HepG2 (cell line): ENCODE data around the gene ERP27. TPM values are rescaled to one million over a fixed set of nuclear protein-coding genes. Genes with fewer than 3 reads are reported as not detected.

ENCODE experiments used
- ATAC-seq: fragments of 200-7000 bp; cut with Tn5 transposase; 3 replicates; pipeline ENCODE4 v1.9.1; 2020; ENCODE audit warnings: mild to moderate bottlenecking, moderate library complexity
- BruUV-seq: library from RNA; stranded (reverse); fragments of 400-500 nt; replicated peaks from 2 replicates; lab custom pipeline; 2021; lab: Mats Ljungman, UMichigan
- CTCF ChIA-PET: fragments of 300-600 bp; formaldehyde crosslinking; extraction: SDS; loops from one replicate; lab custom pipeline; 2021; ENCODE audit warnings: low total read pairs, inconsistent platforms, low intra/inter-chr PET ratio; lab: Yijun Ruan, JAX
- POLR2A ChIA-PET: fragments of 350-600 bp; sonication (Branson Sonifier 250); formaldehyde crosslinking; loops from one replicate; lab custom pipeline; 2020; ENCODE audit warnings: antibody characterized with exemption, inconsistent platforms; lab: Yijun Ruan, JAX
- DNase-seq: peaks from one replicate; pipeline ENCODE4 v3.0.0-alpha.2; 2015; ENCODE audit warnings: low spot score
- FAIRE-seq: peaks from 3 replicates; lab custom pipeline; 2011; peaks lifted over from hg19 to GRCh38; lab: Jason Lieb, UNC
- H2AFZ ChIP-seq: one replicate; pipeline ENCODE4 v1.6.1; 2011; ENCODE audit warnings: low read length, inconsistent platforms
- H3K27ac ChIP-seq: fragments of 300-600 bp; 3 replicates; pipeline ENCODE4 v1.8.0; 2011; ENCODE audit warnings: mixed run types, mild to moderate bottlenecking, mixed read lengths, low read length, inconsistent platforms; ENCODE audit not compliant: insufficient read depth; ENCODE audit errors: extremely low read length
- H3K27me3 ChIP-seq, 2 experiments: fragments of 200-600 bp in 1 of 2; 2 replicates in 1 of 2; 3 replicates in 1 of 2; pipeline versions ENCODE4 v1.6.0 to v1.8.0; 2011; ENCODE audit warnings: low read length in 2 of 2, mild to moderate bottlenecking in 2 of 2, moderate library complexity in 2 of 2, inconsistent platforms in 1 of 2; ENCODE audit not compliant: insufficient read depth in 2 of 2, control insufficient read depth in 1 of 2
- H3K36me3 ChIP-seq, 2 experiments: fragments of 200-600 bp in 1 of 2; replicated peaks in 1 of 2; 2 replicates in 1 of 2; 3 replicates in 1 of 2; pipeline versions ENCODE4 v1.5.1 to v1.8.0; 2011; ENCODE audit warnings: low read length in 2 of 2, inconsistent platforms in 1 of 2; ENCODE audit not compliant: insufficient read depth in 2 of 2, control insufficient read depth in 1 of 2
- H3K4me1 ChIP-seq: 2 replicates; pipeline ENCODE4 v1.5.1; 2012; ENCODE audit warnings: low read length, inconsistent platforms; ENCODE audit not compliant: insufficient read depth
- H3K4me2 ChIP-seq: 2 replicates; pipeline ENCODE4 v1.6.0; 2011; ENCODE audit warnings: low read depth, low read length, inconsistent platforms
- H3K4me3 ChIP-seq, 3 experiments: fragments of 200-600 bp in 1 of 3; sonication (generic), shearing (Covaris generic) in 1 of 3; replicated peaks in 1 of 3; 2 replicates each; pipeline ENCODE4 v1.5.1; 2011 to 2016; ENCODE audit warnings: low read length in 3 of 3, inconsistent platforms in 2 of 3, low read depth in 2 of 3, mild to moderate bottlenecking in 2 of 3, control low read depth in 1 of 3, mixed read lengths in 1 of 3; ENCODE audit not compliant: insufficient read depth in 1 of 3
- H3K79me2 ChIP-seq: one replicate; pipeline ENCODE4 v1.6.1; 2011; ENCODE audit warnings: low read length, inconsistent platforms; ENCODE audit not compliant: insufficient read depth
- H3K9ac ChIP-seq: 2 replicates; pipeline ENCODE4 v1.6.0; 2011; ENCODE audit warnings: mild to moderate bottlenecking, low read depth, low read length, inconsistent platforms; ENCODE audit not compliant: insufficient read depth
- H3K9me3 ChIP-seq: 2 replicates; pipeline ENCODE4 v1.5.1; 2012; ENCODE audit warnings: mild to moderate bottlenecking, low read length
- H4K20me1 ChIP-seq: 2 replicates; pipeline ENCODE4 v1.6.0; 2011; ENCODE audit warnings: inconsistent platforms, mild to moderate bottlenecking, low read length, moderate library complexity; ENCODE audit not compliant: insufficient read depth
- GTF2F1 ChIP-seq: fragments of 150-350 bp; IDR thresholded peaks from 2 replicates; pipeline ENCODE4 v1.6.1; 2014; ENCODE audit warnings: low read length
- HNRNPUL1 ChIP-seq: fragments of 200-400 bp; formaldehyde crosslinking; IDR thresholded peaks from 2 replicates; pipeline ENCODE4 v1.6.1; 2017; ENCODE audit warnings: low read depth, mild to moderate bottlenecking, low read length, moderate library complexity
- NFE2L1 ChIP-seq: sonication (generic); formaldehyde crosslinking; IDR thresholded peaks from 2 replicates; pipeline ENCODE4 v1.4.0; 2020; ENCODE audit warnings: missing genetic modification reagents, mild to moderate bottlenecking, borderline replicate concordance
- ZC3H13 ChIP-seq: sonication (generic); formaldehyde crosslinking; IDR thresholded peaks from 2 replicates; pipeline ENCODE4 v1.8.1; 2023; ENCODE audit warnings: mild to moderate bottlenecking, missing genetic modification reagents, moderate library complexity
- ZNF160 ChIP-seq: sonication (generic); formaldehyde crosslinking; IDR thresholded peaks from 2 replicates; pipeline ENCODE4 v1.8.0; 2022; ENCODE audit warnings: mild to moderate bottlenecking, inconsistent platforms, missing genetic modification reagents
- ZNF20 ChIP-seq: sonication (generic); formaldehyde crosslinking; IDR thresholded peaks from 2 replicates; pipeline ENCODE4 v1.4.0; 2020; ENCODE audit warnings: mild to moderate bottlenecking, moderate library complexity, missing genetic modification reagents
- ZNF879 ChIP-seq: sonication (generic); formaldehyde crosslinking; IDR thresholded peaks from 2 replicates; pipeline ENCODE4 v1.8.1; 2023; ENCODE audit warnings: missing genetic modification reagents
- WGBS: methylation state at CpG from one replicate; pipeline ENCODE4 v1.1.6; 2017; ENCODE audit warnings: low lambda C conversion rate; 5-methylcytosine and 5-hydroxymethylcytosine counted together
- in situ Hi-C: cut with HindIII; loops from 2 replicates; pipeline ENCODE4 v1.10.0; 2017; ENCODE audit warnings: low pct_unique_long_range_greater_than_20kb; ENCODE audit not compliant: extremely low pct_ligation_motif_present
- intact Hi-C: fragments of 100-400 bp; cut with micrococcal nuclease; formaldehyde crosslinking; loops from one replicate; pipeline ENCODE4 v1.10.0; 2022; ENCODE audit not compliant: unreplicated experiment
- polyA plus RNA-seq, 8 experiments: library from polyadenylated mRNA; depleted of rRNA in 3 of 8; stranded (reverse) in 7 of 8; unstranded in 1 of 8; fragments of >200 nt; fragmentation: Illumina TruSeq in 4 of 8; extraction: Trizol in 4 of 8; gene quantifications; 2 replicates each; pipeline versions ENCODE4 v1.2.1 to v1.2.3, GENCODE V29; 2011 to 2016; ENCODE audit warnings: low read depth in 4 of 8, missing spikeins in 1 of 8, mixed read lengths in 1 of 8; ENCODE audit not compliant: insufficient read depth in 1 of 8
- total RNA-seq, 5 experiments: library from RNA; depleted of rRNA; stranded (reverse); fragments of >200 nt; fragmentation: Illumina TruSeq; extraction: Trizol; gene quantifications; 2 replicates each; pipeline ENCODE4 v1.2.3, GENCODE V29; 2016; ENCODE audit warnings: low read depth in 1 of 5
- TF ChIP-seq, protein P1 (sequence below): sonication (generic); formaldehyde crosslinking; IDR thresholded peaks from 2 replicates; pipeline ENCODE4 v1.8.0; 2022; ENCODE audit warnings: missing genetic modification reagents, mild to moderate bottlenecking, inconsistent platforms, borderline replicate concordance
- TF ChIP-seq, protein P2 (sequence below): sonication (generic); formaldehyde crosslinking; IDR thresholded peaks from 2 replicates; pipeline ENCODE4 v1.5.1; 2020; ENCODE audit warnings: missing genetic modification reagents, mild to moderate bottlenecking, borderline replicate concordance
- TF ChIP-seq, protein P3 (sequence below): sonication (generic); formaldehyde crosslinking; IDR thresholded peaks from 2 replicates; pipeline ENCODE4 v1.9.0; 2022; ENCODE audit warnings: low read depth, missing genetic modification reagents
- TF ChIP-seq, protein P4 (sequence below), 2 experiments: sonication (generic) in 1 of 2; formaldehyde crosslinking in 1 of 2; IDR thresholded peaks; 2 replicates each; pipeline versions ENCODE4 v1.4.0 to v1.6.1; 2018 to 2020; ENCODE audit warnings: missing genetic modification reagents in 2 of 2, borderline replicate concordance in 1 of 2, low read depth in 1 of 2, mild to moderate bottlenecking in 1 of 2, missing biosample characterization in 1 of 2

Gene ERP27
- total and polyA plus RNA-seq, 2 of the 13 experiments (the other 11 are each of a cell fraction or from before 2014, with no cell fraction given): 1.8 to 6.6 TPM

DNA sequence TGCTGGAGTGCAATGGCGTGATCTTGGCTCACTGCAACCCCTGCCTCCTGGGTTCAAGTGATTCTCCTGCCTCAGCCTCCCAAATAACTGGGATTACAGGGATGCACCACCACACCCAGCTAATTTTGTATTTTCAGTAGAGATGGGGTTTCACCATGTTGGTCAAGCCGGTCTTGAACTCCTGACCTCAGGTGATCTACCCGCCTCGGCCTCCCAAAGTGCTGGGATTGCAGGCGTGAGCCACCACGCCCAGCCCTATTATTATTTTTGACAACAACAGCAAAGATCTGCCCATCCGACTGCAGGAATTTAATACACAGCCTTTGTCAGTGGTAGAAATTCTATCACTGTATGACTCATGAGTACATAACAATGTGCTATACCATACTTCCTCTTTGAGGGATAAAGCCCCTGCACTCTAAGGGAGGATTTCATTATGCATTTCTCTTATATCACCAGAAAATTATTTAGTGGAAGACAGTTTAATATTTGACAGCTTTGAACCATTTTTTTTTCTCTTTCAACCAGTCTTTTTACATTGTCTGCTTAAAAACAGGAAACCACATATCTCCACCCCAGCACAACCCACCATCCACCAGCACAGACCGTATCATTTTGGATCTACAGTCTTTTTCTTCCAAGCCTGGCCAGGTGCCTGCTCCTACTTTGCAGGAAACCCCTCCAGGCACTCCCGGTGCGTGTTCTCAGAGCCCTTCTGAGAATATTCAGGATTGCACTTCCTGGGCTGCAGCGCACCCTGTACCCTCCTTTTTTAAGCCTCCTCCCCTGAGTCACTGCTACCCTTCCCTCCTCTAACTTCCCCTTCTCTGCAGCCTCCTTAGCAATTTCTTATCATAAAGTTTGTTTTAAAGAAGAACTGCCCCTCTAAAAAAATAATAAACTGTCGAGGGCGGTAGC is 22.5 kb upstream of the ERP27 start (continued):
- TF ChIP-seq, protein P1, sequence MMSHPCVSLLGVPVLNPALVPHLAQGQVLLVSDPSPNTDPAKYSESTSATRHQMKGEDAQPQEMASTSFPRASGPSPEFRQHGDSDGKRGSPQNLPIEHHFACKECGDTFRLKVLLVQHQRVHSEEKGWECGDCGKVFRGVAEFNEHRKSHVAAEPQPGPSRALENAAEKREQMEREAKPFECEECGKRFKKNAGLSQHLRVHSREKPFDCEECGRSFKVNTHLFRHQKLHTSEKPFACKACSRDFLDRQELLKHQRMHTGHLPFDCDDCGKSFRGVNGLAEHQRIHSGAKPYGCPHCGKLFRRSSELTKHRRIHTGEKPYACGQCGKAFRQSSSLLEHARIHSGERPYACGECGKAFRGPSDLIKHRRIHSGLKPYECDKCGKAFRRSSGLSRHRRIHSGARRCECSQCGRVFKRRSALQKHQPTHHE (CRISPR knock-in tag): no peak
- TF ChIP-seq GTF2F1: no peak
- TF ChIP-seq ZNF160: no peak
- TF ChIP-seq, all 625 proteins: peak for 0

DNA sequence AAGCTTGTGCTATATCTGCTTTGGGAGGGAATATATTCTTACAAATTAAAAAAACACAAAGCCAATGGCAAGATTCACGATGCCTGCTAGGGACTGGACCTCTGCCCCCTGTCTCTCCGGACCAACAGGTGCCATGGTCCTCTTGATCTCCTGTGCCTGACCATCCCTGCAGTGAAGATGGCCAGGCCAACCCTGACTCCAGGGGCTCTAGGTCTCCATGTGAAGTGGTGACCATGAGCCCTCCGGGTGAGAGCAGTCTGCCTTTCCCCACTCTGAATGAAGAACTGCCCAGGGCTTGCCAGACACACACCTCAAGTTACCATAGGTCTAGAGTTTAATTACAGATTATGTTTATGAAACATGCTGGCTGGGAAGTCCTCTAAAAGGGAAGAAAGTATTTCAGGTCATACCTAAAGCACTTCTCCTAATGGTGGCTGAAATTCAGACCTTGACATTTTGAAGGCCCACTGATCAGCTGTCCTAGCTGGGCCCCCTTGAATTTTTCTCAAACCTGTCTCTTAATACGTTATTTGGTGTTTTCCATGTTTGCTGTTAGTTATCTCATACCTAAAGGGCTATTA is 21.7 kb upstream of the ERP27 start:
- Histone ChIP-seq H3K4me1 (no peaks in the 10 kb centered on the region), H4K20me1 (no peaks in the 10 kb centered on the region), H3K4me3 (no peak overlapping the region), H3K9ac (no peak overlapping the region), H3K27me3 (no peaks in the 10 kb centered on the region), H2AFZ (no peak overlapping the region), H3K79me2 (no peaks in the 10 kb centered on the region), H3K4me2 (no peak overlapping the region), H3K9me3 (no peaks in the 10 kb centered on the region), H3K36me3 (no peaks in the 10 kb centered on the region), H3K27ac (no peak overlapping the region)
- POLR2A ChIA-PET: no interaction called here
- ATAC-seq (no peak), DNase-seq (no peak), FAIRE-seq (no peak)
- in situ Hi-C loops (no loop called here), intact Hi-C loops (no loop called here)
- 13% methylated on average over 4 of the region's 4 CpGs for WGBS
- CTCF ChIA-PET: no interaction called here
- BruUV-seq: no TSS peak
- TF ChIP-seq HNRNPUL1 (no peak), ZNF20 (CRISPR knock-in tag) (no peak), ZC3H13 (no peak), ZNF879 (CRISPR knock-in tag) (no peak), NFE2L1 (no peak)
- TF ChIP-seq, protein P2, sequence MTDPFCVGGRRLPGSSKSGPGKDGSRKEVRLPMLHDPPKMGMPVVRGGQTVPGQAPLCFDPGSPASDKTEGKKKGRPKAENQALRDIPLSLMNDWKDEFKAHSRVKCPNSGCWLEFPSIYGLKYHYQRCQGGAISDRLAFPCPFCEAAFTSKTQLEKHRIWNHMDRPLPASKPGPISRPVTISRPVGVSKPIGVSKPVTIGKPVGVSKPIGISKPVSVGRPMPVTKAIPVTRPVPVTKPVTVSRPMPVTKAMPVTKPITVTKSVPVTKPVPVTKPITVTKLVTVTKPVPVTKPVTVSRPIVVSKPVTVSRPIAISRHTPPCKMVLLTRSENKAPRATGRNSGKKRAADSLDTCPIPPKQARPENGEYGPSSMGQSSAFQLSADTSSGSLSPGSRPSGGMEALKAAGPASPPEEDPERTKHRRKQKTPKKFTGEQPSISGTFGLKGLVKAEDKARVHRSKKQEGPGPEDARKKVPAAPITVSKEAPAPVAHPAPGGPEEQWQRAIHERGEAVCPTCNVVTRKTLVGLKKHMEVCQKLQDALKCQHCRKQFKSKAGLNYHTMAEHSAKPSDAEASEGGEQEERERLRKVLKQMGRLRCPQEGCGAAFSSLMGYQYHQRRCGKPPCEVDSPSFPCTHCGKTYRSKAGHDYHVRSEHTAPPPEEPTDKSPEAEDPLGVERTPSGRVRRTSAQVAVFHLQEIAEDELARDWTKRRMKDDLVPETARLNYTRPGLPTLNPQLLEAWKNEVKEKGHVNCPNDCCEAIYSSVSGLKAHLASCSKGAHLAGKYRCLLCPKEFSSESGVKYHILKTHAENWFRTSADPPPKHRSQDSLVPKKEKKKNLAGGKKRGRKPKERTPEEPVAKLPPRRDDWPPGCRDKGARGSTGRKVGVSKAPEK: no peak
- TF ChIP-seq, protein P3, sequence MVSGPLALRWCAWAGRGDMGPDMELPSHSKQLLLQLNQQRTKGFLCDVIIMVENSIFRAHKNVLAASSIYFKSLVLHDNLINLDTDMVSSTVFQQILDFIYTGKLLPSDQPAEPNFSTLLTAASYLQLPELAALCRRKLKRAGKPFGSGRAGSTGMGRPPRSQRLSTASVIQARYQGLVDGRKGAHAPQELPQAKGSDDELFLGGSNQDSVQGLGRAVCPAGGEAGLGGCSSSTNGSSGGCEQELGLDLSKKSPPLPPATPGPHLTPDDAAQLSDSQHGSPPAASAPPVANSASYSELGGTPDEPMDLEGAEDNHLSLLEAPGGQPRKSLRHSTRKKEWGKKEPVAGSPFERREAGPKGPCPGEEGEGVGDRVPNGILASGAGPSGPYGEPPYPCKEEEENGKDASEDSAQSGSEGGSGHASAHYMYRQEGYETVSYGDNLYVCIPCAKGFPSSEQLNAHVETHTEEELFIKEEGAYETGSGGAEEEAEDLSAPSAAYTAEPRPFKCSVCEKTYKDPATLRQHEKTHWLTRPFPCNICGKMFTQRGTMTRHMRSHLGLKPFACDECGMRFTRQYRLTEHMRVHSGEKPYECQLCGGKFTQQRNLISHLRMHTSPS (CRISPR knock-in tag): no peak
- TF ChIP-seq, protein P4, sequence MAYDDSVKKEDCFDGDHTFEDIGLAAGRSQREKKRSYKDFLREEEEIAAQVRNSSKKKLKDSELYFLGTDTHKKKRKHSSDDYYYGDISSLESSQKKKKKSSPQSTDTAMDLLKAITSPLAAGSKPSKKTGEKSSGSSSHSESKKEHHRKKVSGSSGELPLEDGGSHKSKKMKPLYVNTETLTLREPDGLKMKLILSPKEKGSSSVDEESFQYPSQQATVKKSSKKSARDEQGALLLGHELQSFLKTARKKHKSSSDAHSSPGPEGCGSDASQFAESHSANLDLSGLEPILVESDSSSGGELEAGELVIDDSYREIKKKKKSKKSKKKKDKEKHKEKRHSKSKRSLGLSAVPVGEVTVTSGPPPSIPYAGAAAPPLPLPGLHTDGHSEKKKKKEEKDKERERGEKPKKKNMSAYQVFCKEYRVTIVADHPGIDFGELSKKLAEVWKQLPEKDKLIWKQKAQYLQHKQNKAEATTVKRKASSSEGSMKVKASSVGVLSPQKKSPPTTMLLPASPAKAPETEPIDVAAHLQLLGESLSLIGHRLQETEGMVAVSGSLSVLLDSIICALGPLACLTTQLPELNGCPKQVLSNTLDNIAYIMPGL (CRISPR knock-in tag; IDR thresholded peaks at IDR 0.05; ENCODE audit: borderline replicate concordance in 1 of 2, low read depth in 1 of 2): no peak
